PFSK-1 (cell line): ENCODE measurements around the gene FECH.

Source experiments
- FOXP2 ChIP-seq: optimal IDR thresholded peaks from 2 replicates; pipeline ENCODE3; 2011; ENCODE audit warnings: borderline replicate concordance, control low read depth, inconsistent platforms; ENCODE audit not compliant: insufficient read depth; ENCODE audit errors: extremely low read length, extremely low read depth
- POLR2AphosphoS5 ChIP-seq: IDR thresholded peaks from 2 replicates; pipeline ENCODE4 v1.6.1; 2012; ENCODE audit warnings: low read depth, mild to moderate bottlenecking, control low read depth, low read length, moderate library complexity
- SIN3A ChIP-seq: IDR thresholded peaks from 2 replicates; pipeline ENCODE4 v1.6.1; 2012; ENCODE audit warnings: mild to moderate bottlenecking, low read length, moderate library complexity, borderline replicate concordance; ENCODE audit not compliant: insufficient read depth
- TAF1 ChIP-seq: IDR thresholded peaks from 2 replicates; pipeline ENCODE4 v1.6.1; 2012; ENCODE audit warnings: low read length, control low read depth, borderline replicate concordance; ENCODE audit not compliant: insufficient read depth
- TF ChIP-seq, protein P1 (sequence below), 2 experiments: IDR thresholded peaks; 2 replicates each; pipeline versions ENCODE4 v1.6.1 to v1.8.0; 2011 to 2012; ENCODE audit warnings: low read depth in 2 of 2, low read length in 2 of 2, control low read depth in 1 of 2, inconsistent platforms in 1 of 2, mild to moderate bottlenecking in 1 of 2, moderate library complexity in 1 of 2; ENCODE audit not compliant: insufficient read depth in 1 of 2

DNA sequence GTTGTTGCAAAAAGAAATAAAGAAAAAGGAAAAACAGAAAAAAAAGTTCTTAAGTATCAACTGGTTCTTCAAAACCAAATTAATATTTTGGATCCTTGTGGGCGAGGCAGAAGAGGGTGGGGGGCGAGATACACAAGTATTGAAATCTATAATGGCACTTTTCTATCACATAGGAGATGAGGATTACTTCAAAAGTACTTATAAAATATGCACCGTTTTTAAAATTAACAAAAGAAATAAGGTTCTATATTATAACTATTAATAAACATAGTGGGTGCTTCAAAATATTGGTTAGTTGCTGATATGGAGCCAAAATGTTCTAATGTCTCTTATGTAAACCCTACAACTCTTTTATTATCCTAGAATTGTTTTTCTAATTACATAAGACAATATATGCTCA, 2.1 kb downstream of the FECH start:
- no peak for TF ChIP-seq POLR2AphosphoS5
- no peak for TF ChIP-seq TAF1
- TF ChIP-seq, protein P1, sequence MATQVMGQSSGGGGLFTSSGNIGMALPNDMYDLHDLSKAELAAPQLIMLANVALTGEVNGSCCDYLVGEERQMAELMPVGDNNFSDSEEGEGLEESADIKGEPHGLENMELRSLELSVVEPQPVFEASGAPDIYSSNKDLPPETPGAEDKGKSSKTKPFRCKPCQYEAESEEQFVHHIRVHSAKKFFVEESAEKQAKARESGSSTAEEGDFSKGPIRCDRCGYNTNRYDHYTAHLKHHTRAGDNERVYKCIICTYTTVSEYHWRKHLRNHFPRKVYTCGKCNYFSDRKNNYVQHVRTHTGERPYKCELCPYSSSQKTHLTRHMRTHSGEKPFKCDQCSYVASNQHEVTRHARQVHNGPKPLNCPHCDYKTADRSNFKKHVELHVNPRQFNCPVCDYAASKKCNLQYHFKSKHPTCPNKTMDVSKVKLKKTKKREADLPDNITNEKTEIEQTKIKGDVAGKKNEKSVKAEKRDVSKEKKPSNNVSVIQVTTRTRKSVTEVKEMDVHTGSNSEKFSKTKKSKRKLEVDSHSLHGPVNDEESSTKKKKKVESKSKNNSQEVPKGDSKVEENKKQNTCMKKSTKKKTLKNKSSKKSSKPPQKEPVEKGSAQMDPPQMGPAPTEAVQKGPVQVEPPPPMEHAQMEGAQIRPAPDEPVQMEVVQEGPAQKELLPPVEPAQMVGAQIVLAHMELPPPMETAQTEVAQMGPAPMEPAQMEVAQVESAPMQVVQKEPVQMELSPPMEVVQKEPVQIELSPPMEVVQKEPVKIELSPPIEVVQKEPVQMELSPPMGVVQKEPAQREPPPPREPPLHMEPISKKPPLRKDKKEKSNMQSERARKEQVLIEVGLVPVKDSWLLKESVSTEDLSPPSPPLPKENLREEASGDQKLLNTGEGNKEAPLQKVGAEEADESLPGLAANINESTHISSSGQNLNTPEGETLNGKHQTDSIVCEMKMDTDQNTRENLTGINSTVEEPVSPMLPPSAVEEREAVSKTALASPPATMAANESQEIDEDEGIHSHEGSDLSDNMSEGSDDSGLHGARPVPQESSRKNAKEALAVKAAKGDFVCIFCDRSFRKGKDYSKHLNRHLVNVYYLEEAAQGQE (IDR thresholded peaks at IDR 0.05; ENCODE audit: insufficient read depth in 1 of 2, low read depth in 2 of 2, low read length in 2 of 2) = no peak
- TF ChIP-seq SIN3A = no peak
- TF ChIP-seq FOXP2 = no peak
